Stimulated activated CD4-positive, alpha-beta T cell treated with anti-CD3 and anti-CD28 coated beads, Interleukin-15, amount 100 ng/mL, for 48 hours (primary cell): ENCODE results near the gene CALD1.

ENCODE experiments used
- DNase-seq, 2 donors: peaks; one replicate each; pipeline ENCODE4 v3.0.0-alpha.2; 2020; ENCODE audit warnings: low read depth in 2 of 2

The CALD1 gene

GRCh38 chr7:134787064-134787463 lies 7.6 kb downstream of the CALD1 start:
- no peak for DNase-seq

GRCh38 chr7:134787720-134788119 lies 8.3 kb downstream of the CALD1 start:
- DNase-seq = no peak

- no peak for DNase-seq
Measured at GRCh38 chr7:134788191-134788590, 8.8 kb downstream of the CALD1 start.

- no peak for DNase-seq
Measured at GRCh38 chr7:134789967-134790685, 10.7 kb downstream of the CALD1 start.

GRCh38 chr7:134792968-134793367 lies 13.5 kb downstream of the CALD1 start:
- no peak for DNase-seq

- no peak for DNase-seq
Measured at GRCh38 chr7:134795231-134795630, 15.8 kb downstream of the CALD1 start.

GRCh38 chr7:134798155-134798554 lies 18.7 kb downstream of the CALD1 start:
- DNase-seq = no peak

GRCh38 chr7:134799377-134799776 lies 19.9 kb downstream of the CALD1 start:
- no peak for DNase-seq

- no peak for DNase-seq
Measured at GRCh38 chr7:134802762-134803161, 23.3 kb downstream of the CALD1 start.

GRCh38 chr7:134804351-134804750 lies 24.9 kb downstream of the CALD1 start:
- DNase-seq = no peak

GRCh38 chr7:134804854-134805253 lies 25.4 kb downstream of the CALD1 start:
- no peak for DNase-seq

- DNase-seq = no peak
Measured at GRCh38 chr7:134806197-134806596, 26.8 kb downstream of the CALD1 start.

- DNase-seq = no peak
Measured at GRCh38 chr7:134809616-134810015, 30.2 kb downstream of the CALD1 start.

GRCh38 chr7:134811765-134812164 lies 32.3 kb downstream of the CALD1 start:
- DNase-seq = no peak

- no peak for DNase-seq
Measured at GRCh38 chr7:134813663-134814396, 34.4 kb downstream of the CALD1 start.

GRCh38 chr7:134814730-134815364 lies 35.4 kb downstream of the CALD1 start:
- no peak for DNase-seq

- no peak for DNase-seq
Measured at GRCh38 chr7:134818613-134819345, 39.3 kb downstream of the CALD1 start.

- no peak for DNase-seq
Measured at GRCh38 chr7:134819401-134819800, 40.0 kb downstream of the CALD1 start.

- DNase-seq = no peak
Measured at GRCh38 chr7:134820295-134820694, 40.9 kb downstream of the CALD1 start.

GRCh38 chr7:134820778-134821177 lies 41.3 kb downstream of the CALD1 start:
- DNase-seq = no peak

GRCh38 chr7:134823400-134823799 lies 44.0 kb downstream of the CALD1 start:
- no peak for DNase-seq

- no peak for DNase-seq
Measured at GRCh38 chr7:134825666-134826065, 46.2 kb downstream of the CALD1 start.
